ENCODE measurements around the gene MDFIC2. TPM values are rescaled to one million over a fixed set of nuclear protein-coding genes. Genes with fewer than 3 reads are reported as not detected.
"Not testable (repeated sequence)": the region's sequence is repeated elsewhere in the genome, so short reads cannot be mapped to it uniquely, and the experiment has no call there.

The MDFIC2 gene
- total RNA-seq, 1 donor from 2014 or later, result not detected

DNA sequence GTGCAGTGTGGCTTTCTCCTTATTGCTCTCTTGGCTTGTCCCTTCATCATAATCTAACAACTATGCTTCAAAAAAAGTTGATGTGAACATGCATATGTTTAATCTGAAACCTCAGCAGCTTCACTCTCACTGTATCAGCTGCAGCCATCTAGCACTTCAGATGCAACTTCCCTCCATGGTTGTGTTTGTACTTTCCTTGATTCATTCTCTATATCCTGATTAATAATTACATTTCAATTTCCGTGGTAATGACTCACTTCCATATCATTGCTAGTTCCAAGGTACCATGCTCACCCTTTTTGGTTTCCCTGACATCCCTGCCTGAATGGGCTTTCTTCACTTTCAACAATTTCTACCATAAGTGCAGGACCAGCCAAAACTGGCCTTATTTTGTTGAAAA lies 51.2 kb downstream of the MDFIC2 start:
- DNase-seq (ENCODE audit: low spot score), result no peak
- ATAC-seq, result no peak

DNA sequence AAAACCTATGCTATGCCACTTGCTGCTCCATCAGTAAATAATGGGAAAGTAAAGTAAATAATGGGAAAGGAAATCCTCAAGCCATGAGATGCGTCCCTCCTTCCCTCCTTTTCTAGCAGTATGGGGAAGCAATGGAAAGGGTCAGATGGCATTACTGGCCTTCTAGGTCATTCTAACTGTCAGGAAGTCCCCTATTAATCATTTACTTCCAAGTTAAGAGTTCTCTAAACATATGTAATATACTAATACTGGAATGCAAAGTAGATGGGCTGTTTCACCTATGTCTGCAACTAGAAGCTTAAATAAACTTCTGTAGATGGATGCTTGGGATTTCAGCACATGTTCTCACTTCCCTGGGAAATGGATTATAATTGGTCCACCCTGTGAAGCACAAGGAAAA lies 55.9 kb downstream of the MDFIC2 start:
- DNase-seq (ENCODE audit: low spot score) (no peak), ATAC-seq (no peak)

DNA sequence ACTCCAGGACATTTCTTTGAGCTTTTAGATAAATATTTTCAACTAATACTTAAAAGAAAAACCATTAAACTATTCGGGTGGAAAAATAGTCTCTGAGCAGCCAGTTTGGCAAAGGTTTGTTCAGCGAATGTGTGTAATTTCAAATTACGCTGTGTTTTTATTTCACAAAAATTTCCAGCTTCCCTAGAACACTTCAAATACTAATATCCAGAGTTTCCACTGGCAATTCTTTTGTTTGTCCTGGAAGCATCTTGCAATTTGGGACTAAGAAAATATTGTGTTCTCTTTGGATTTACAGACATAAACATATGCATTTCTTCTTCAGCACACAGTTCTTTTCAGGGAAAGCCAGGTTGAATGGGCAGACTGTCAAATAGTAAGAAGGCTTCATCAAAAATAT lies 61.9 kb downstream of the MDFIC2 start:
- DNase-seq (ENCODE audit: low spot score), result no peak
- no peak for ATAC-seq

DNA sequence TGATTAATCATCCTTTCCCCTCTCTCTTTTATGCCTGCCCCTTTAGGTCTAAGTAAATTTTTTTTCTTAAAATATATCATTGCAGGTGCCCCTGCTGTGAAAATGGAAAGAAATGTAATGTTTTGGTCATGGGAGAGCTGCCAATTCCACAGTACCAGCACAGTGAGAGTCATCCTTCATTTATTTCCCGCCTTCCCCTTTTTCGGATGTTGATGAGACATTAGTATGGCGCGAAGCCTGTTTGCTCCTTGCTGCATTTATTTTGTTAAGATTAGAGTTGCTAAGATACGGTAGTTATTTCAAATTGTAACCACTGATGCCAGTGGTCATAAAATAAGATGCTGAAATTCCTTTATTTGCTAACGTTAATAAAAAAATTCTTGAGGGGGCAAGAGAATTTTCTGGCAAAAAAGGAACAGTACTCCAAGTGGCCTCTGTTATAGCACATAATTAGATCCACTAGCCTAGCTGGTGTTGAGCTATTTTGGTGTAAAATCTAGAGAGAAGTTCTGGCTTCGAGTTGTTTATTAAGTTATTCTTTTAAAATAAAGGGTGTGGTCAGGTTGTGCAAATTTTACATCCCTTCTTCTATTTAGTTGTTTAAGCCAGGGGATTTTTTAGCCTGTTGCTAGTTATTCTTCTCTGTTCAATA lies 62.8 kb downstream of the MDFIC2 start:
- DNase-seq (ENCODE audit: low spot score) (no peak), ATAC-seq (no peak)

DNA sequence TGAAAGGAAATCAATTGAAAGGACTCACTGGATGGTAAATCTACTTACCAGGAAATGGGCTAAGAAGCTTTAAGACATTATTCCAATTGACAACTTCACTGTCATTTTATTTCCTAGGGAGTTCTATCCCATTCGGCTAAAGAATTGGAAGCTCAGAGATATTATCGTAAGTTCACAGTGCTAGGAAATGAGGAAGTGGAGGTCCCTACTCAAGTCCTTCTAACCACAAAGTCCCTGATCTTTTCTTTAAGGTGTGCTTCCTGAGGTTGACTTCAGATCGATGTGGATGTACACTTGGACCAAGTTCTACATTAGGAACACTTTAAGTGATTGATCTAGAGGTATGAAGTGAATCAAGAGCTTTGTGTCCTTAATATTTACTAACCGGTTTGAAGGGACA lies 63.6 kb downstream of the MDFIC2 start:
- DNase-seq (ENCODE audit: low spot score) (no peak), ATAC-seq (no peak)

DNA sequence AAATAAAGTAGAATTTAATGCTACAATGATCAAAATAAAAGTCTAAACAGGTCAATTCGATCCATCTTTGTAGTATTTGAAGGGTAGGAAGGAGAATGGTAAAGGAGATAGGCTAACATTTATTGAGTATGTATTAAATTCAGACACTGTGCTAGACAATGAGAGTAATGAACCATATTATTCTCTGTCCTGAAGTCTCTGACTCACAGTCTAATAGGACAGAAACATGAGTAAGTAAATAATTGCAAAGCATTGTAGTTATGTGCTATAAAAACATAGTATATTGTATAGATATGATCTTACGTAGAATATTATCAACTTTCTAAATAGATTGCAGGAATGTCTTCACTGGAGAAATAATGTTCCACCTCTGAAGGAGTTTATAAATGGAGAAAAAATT lies 64.5 kb downstream of the MDFIC2 start:
- ATAC-seq (no peak), DNase-seq (ENCODE audit: low spot score) (no peak)

DNA sequence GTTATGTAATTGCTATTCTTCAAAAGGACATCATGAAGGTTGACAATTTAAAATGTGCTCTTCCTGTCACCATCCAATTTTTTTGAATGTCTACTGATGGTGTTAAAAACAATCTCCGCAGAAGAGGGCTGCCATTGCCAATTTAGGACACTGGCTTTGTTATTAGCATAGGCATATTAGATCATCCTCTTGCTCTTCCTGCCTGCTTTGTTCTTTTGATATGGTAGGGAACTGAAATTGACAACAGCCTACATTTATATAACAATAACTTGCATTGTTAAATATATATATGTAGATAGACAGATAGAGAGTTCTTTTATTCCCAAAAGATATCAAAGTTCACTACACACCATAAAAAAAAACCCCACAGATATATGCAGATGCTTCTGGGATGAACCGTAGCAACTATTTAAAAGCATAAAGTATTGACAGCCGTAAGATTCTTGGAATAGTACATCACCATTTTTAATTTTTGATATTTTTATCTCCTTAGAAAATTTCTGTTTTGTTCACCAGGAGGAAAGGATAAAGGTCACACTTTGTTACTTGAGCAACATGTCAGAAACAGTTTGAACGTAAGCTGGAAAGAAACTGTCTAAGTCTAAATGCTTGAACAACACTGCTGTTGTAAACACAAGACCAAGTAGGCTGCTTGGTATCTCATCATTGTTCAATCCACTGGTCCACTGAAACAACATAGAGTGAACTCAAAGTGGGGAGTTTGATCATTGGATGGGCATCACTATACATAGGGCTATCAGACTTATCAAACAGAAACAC lies 66.5 kb downstream of the MDFIC2 start:
- no peak for DNase-seq (ENCODE audit: low spot score)
- ATAC-seq, result no peak

DNA sequence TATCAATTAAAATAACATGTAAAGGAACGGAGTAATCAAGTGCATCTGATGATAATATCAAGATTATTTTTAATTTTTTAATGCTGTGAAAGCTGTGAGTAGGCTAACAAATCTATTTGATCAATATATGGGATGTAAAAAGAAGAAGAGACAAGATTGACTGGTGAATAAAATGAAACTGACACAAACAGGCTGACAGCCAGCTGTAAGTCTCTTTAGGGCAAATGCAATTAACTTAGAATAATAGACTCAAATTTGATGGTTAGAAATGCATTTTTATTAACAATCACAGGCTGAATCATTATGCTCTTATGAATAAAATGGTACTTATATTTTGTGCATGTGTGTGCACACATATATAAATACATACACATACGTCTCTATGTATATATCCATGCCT lies 68.0 kb downstream of the MDFIC2 start:
- DNase-seq (ENCODE audit: low spot score) (no peak), ATAC-seq (no peak)

DNA sequence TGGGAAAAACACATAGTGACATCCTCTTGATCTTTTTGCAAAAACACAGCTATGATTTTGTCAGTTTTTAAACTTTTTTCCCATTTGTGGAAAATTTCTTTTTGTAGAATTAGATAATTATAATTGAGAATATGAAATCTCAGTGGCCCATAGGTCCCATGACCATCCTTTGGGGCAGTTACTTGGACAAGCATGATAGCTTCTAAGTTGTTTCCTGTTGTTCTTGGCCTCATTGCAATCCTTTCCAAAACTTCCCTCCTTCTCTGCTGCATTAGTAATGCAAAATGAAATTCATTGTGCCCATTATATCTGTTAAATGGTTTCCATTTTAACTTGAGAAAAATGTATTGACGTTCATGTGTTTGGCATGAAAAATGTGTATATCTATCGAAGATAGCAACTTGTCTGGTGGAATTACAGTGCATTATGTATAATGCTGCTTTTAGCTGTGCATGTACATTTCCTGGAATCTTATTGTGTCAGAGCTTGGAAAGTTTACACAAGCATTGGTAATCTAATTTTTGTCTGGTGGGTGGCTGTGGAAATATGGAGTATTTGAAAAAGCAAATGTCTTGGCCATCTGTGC lies 70.0 kb downstream of the MDFIC2 start:
- DNase-seq (ENCODE audit: low spot score) (no peak), ATAC-seq (no peak)

DNA sequence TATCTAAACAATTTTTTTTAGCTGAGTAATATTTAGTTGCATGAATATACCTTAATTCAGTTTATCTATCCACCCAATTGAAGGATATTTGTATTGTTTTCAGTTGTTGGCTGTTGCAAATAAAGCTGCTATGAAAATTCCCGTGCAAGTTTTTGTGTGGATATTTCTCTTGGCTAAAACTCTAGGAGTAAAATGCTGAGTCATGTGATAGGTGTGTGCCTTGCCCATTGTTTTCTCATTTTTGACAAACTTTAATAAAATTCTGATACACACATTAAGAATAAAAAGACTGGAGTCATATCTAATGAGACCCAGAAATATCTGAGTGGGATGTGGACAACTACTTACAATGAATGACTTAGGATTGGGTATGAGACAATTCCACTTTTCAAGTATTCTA lies 78.6 kb downstream of the MDFIC2 start:
- no peak for ATAC-seq
- DNase-seq (ENCODE audit: low spot score), result no peak

DNA sequence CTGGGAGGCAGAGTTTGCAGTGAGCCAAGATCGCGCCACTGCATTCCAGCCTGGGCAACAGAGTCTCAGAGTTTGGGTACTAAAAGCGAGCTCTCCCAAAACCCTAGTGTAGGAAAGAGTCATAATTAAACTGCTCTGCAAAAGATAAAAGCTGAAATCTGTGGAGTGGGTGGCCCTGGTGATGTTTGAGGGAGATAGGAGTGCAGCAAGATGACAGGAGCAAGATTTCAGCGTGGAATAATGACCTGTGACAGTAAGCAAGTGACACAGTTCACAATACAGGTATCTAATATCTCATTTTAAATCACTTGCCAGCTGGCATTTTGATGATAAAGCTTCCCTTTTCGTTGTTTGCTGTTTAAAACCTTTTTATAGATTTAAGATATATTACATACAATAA lies 79.3 kb downstream of the MDFIC2 start:
- ATAC-seq, result no peak
- DNase-seq (ENCODE audit: low spot score), result no peak

DNA sequence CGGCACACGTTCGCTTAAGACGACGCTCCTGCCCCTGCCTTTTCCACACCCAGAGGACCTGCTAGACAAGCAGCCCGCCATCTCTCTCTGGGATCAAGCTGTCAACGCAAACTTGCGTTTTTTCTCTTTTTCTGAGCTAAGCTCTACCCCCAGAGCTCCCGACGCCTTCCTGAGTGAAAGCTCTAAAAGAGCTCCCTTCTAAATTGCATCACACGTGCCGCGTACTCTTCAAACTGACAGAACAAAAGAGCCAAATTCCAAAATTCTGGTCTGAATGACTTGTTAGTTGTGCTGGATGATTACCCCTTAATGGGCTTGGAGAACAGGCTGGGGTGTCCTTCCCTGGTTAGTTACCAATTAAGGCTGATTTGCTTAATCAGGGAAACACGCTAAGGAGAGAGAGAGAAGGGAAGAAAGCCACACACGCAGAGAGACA lies 81.2 kb downstream of the MDFIC2 start:
- DNase-seq (ENCODE audit: low spot score), result no peak
- no peak for ATAC-seq

DNA sequence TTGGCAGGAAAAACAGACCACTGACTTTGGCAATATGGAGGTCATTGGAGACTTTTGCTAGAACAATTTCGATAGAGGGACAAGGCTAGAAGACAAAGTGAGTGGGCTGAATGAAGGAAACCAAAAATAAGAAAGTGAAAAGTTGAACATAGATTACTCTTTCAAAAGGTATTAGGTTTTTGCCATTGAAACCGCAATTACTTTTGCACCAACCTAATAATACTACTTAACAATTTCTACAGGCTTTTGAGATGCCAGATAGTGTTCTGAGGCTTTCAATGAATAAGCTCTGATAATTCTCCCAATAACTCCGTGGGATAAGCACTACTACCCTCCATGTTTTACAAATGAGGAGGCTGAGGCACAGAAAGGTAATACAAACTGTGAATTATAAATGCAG lies 85.0 kb downstream of the MDFIC2 start:
- ATAC-seq (no peak), DNase-seq (ENCODE audit: low spot score) (no peak)

DNA sequence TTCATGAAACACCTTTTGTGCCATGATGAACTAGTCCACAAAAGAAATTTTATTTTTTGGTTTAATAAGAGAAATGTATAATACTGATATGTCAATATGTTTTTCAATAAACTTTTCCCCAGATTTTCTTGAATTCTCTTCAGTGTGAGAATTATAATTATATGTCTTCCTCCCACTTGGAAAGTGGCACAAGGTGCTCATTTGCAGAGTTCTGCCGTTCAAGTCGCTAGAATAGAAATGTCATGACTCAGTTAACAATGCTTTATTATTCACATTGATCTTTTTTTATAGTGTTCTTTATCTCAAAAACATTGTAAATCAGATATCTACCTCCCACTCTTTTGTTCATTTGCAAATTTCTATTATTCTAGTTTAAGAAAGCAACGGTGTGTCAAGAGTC lies 87.3 kb downstream of the MDFIC2 start:
- no peak for ATAC-seq
- DNase-seq (ENCODE audit: low spot score), result no peak

DNA sequence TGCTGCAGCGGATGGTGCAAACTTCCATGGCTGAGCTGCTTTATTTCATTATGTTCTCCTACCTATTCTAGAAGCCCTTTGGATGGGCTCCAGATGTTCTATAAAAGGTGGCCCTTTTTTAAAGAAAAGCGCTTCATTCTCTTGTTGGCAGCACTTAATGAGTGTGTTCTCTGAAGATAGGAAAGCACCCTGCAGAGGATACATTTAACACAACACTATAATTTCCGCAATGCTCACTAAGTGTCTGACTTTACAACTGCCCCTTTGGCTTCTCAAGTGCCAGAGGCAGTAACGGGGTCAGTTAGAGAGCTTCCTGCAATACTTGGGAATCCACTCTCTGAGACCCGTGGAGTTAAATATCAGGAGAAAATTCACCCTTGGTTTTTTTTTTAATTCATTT lies 88.1 kb downstream of the MDFIC2 start:
- DNase-seq (ENCODE audit: low spot score) (no peak), ATAC-seq (no peak)

DNA sequence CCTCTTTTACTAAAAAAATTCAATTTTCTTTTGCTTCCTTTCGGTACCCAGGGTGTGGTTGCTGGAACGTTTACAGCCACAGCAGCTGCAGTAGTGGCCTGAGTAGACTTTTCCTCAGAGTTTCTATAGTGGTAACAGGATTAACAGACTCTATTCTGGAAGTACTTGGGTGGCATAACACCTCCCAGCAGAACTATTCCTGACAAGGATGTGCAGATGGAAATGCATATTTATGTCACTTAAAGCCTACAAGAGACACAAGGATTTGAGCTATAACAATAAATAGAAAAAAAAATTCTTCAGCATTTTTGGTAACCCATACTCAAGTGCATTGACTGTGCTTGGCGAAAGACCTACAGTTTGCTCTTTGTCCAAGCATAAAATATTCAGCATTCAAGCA lies 94.0 kb downstream of the MDFIC2 start:
- DNase-seq (ENCODE audit: low spot score) (no peak), ATAC-seq (no peak)

DNA sequence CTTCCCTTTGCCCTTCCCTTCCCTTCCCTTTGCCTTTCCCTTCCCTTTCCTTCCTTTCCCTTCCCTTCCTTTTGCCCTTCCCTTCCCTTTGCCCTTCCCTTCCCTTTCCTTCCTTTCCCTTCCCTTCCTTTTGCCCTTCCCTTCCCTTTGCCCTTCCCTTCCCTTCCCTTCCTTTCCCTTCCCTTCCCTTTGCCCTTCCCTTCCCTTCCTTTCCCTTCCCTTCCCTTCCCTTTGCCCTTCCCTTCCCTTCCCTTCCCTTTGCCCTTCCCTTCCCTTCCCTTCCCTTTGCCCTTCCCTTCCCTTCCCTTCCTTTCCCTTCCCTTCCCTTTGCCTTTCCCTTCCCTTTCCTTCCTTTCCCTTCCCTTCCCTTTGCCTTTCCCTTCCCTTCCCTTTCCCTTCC lies 101.2 kb downstream of the MDFIC2 start:
- ATAC-seq; DNase-seq (ENCODE audit: low spot score): not testable (repeated sequence)

DNA sequence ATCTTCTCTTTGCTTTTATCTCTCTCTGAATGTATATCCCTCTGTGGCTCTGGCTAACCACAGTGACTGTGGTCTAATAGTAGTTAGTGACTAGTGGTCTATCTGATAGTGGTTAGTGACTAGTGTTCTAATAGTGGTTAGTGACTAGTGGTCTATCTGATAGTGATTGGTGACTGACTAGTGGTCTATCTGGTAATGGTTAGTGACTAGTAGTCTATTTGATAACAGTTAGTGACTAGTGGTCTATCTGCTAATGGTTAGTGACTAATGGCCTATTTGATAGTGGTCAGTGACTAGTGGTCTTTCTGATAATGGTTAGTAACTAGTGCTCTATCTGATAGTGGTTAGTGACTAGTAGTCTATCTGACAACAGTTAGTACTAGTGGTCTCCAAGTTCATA lies 110.5 kb downstream of the MDFIC2 start:
- no peak for DNase-seq (ENCODE audit: low spot score)
- ATAC-seq, result no peak

DNA sequence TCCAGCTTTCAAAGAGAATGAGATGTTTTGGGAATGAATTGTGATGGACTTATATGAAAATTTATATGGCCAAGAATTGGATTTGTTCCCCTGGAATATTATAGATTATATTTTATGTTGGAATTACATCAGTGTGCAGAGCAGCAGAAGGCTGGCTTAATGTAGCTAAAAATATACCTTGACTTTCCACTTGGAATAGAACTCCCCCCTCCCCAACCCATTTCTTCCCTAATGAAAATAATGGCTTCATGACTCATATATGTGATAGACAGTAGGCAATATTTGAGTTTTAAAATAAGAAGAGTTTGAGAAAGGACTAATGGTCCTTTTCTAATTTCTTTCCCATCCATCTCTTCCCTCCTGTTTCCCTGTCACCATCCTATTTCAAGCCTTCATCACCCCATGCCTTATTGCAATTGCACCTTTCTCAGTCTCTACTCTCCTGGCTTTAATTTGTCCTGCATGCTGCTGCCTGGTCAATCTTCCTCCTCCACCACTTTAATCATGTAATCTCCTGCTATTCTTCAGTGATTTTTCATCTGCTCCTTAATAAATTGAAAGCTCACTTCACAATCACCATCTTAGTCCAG lies 122.5 kb downstream of the MDFIC2 start:
- ATAC-seq (no peak), DNase-seq (ENCODE audit: low spot score) (no peak)

DNA sequence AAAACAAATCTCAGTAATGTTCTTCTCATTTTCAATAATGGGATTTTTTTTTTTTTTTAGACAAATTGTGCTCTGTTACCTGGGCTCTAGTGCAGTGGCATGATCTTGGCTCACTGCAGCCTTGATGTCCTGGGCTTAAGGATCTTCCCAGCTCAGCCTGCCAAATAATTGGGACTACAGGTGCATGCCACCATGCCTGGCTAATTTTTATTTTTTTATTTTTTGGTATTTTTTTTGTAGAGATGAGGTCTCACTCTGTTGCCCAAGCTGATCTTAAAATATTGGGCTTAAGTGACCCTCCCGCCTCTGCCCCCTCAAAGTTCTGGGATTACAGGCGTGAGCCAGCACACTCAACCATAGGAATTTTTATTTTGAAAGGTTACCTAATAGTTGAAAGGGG lies 126.2 kb downstream of the MDFIC2 start:
- no peak for ATAC-seq

DNA sequence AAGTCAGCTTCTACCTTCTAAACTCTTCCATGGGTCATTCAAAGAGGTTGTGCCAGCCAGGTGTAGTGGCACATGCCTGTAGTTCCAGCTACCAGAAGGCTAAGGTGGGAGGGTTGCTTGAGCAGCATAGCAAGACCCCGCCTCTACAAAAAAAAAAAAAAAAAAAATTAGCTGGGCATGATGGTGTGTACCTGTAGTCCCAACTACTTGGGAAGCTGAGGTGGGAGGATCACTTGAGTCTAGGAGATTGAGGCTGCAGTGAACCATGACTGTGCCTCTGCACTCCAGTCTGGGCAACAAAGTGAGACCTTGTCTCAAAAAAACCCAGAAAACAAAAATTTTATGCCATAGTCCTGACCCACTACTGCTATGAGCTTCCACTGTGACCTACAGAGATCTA lies 126.8 kb downstream of the MDFIC2 start:
- no peak for ATAC-seq
- DNase-seq (ENCODE audit: low spot score), result no peak

More for the DNA sequence above, 126.2 kb downstream of the MDFIC2 start:
- no peak for DNase-seq (ENCODE audit: low spot score)

All from left lobe of liver (tissue), 2 donors.